GM18508 (cell line): ENCODE measurements around the gene CTNNA3.

Experiments used
- ATAC-seq: cut with Tn5 transposase; IDR thresholded peaks from one replicate; pipeline ENCODE4 v1.9.1; 2021; ENCODE audit warnings: moderate number of reproducible peaks; ENCODE audit not compliant: insufficient read depth, unreplicated experiment

Gene CTNNA3

GRCh38 chr10:66744915-66745314 is 951.1 kb downstream of the CTNNA3 start:
- ATAC-seq = no peak

GRCh38 chr10:66737241-66737640 is 958.8 kb downstream of the CTNNA3 start:
- no peak for ATAC-seq

- no peak for ATAC-seq
These were observed 972.2 kb downstream of the CTNNA3 start for GRCh38 chr10:66723608-66724400.

GRCh38 chr10:66719483-66719882 is 976.5 kb downstream of the CTNNA3 start:
- ATAC-seq = no peak

GRCh38 chr10:66717231-66717981 is 978.6 kb downstream of the CTNNA3 start:
- ATAC-seq = no peak

GRCh38 chr10:66714741-66715140 is 981.3 kb downstream of the CTNNA3 start:
- no peak for ATAC-seq

- ATAC-seq = no peak
These were observed 982.6 kb downstream of the CTNNA3 start for GRCh38 chr10:66713387-66713786.

- ATAC-seq = no peak
These were observed 997.9 kb downstream of the CTNNA3 start for GRCh38 chr10:66698069-66698468.

GRCh38 chr10:66695046-66695445 is 1000.9 kb downstream of the CTNNA3 start:
- ATAC-seq = no peak

GRCh38 chr10:66684581-66684980 is 1011.4 kb downstream of the CTNNA3 start:
- no peak for ATAC-seq

- no peak for ATAC-seq
These were observed 1015.1 kb downstream of the CTNNA3 start for GRCh38 chr10:66680886-66681285.

GRCh38 chr10:66678521-66678920 is 1017.5 kb downstream of the CTNNA3 start:
- ATAC-seq = no peak

- no peak for ATAC-seq
These were observed 1022.9 kb downstream of the CTNNA3 start for GRCh38 chr10:66673071-66673470.

GRCh38 chr10:66671562-66671961 is 1024.4 kb downstream of the CTNNA3 start:
- ATAC-seq = no peak

- ATAC-seq = no peak
These were observed 1024.9 kb downstream of the CTNNA3 start for GRCh38 chr10:66671064-66671463.

GRCh38 chr10:66656499-66656898 is 1039.5 kb downstream of the CTNNA3 start:
- no peak for ATAC-seq

GRCh38 chr10:66654861-66655260 is 1041.1 kb downstream of the CTNNA3 start:
- ATAC-seq = no peak

GRCh38 chr10:66651308-66652082 is 1044.5 kb downstream of the CTNNA3 start:
- ATAC-seq = no peak

GRCh38 chr10:66649626-66650025 is 1046.4 kb downstream of the CTNNA3 start:
- ATAC-seq = no peak

- no peak for ATAC-seq
These were observed 1053.8 kb downstream of the CTNNA3 start for GRCh38 chr10:66642217-66642616.

GRCh38 chr10:66639371-66639770 is 1056.6 kb downstream of the CTNNA3 start:
- ATAC-seq = no peak
